ENCODE results near the gene C11orf68. TPM values are rescaled to one million over a fixed set of nuclear protein-coding genes. Genes with fewer than 3 reads are reported as not detected.

The C11orf68 gene
- total and polyA plus RNA-seq, 9 of the 15 experiments (the other 6 are each of a cell fraction or from before 2014, with no cell fraction given): 3.6 to 35.9 (median 12.8) TPM

DNA sequence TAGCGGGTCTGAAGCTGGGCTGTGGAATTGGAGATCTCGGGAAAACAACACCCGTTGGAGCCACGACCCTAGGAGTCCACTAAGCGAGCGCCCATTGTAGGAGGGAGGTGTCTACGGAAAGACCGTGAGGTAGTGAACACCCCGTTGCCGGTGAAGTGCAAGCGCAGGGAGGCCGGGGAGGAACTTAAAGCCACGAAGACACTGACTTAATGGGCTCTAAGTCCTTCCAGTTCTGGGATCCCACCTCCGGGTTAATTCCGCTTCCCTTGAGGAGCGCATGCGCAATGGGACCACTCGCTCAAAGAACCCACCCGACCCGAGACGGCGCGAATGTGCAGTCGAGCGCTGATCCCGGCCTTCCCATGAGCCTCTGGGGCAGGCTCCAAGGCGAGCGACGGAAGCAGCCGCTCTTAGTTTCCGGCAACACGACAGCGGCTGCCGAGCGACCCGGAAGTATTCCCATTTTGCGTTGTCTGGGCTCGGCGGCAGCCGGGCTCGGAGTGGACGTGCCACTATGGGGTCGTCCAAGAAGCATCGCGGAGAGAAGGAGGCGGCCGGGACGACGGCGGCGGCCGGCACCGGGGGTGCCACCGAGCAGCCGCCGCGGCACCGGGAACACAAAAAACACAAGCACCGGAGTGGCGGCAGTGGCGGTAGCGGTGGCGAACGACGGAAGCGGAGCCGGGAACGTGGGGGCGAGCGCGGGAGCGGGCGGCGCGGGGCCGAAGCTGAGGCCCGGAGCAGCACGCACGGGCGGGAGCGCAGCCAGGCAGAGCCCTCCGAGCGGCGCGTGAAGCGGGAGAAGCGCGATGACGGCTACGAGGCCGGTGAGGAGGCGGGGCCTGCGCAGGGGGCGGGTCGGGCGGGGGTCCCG lies 42.6 kb upstream of the C11orf68 start, which contains the start of gene SART1 (continued):
- TF ChIP-seq, protein P1, sequence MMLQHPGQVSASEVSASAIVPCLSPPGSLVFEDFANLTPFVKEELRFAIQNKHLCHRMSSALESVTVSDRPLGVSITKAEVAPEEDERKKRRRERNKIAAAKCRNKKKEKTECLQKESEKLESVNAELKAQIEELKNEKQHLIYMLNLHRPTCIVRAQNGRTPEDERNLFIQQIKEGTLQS (IDR thresholded peaks at IDR 0.05): no peak
- TF ChIP-seq, protein P1 (CRISPR knock-in tag; conservative IDR thresholded peaks at IDR 0.05): no peak; the same call in 1 of the 2 replicates
- TF ChIP-seq ZNF12 (CRISPR knock-in tag; IDR thresholded peaks at IDR 0.05) (no peak; the same call in 1 of the 2 replicates), RBM14 (IDR thresholded peaks at IDR 0.05; ENCODE audit: borderline replicate concordance, insufficient read depth, low read depth, low read length) (peak; percentile 88; the same call in 1 of the 2 replicates), HOXB6 (CRISPR knock-in tag; IDR thresholded peaks at IDR 0.05; ENCODE audit: borderline replicate concordance) (no peak), ZNF431 (CRISPR knock-in tag; IDR thresholded peaks at IDR 0.05) (peak; percentile 25; the same call in 1 of the 2 replicates), EZH2 (IDR thresholded peaks at IDR 0.05; ENCODE audit: borderline replicate concordance, low read depth, low read length) (no peak), ZNF830 (CRISPR knock-in tag; IDR thresholded peaks at IDR 0.05) (no peak; the same call in 1 of the 2 replicates), MAX (CRISPR knock-in tag; IDR thresholded peaks at IDR 0.05) (peak; percentile 40; the same call in 1 of the 2 replicates), CTBP1 (IDR thresholded peaks at IDR 0.05; ENCODE audit: borderline replicate concordance) (peak; percentile 43; the same call in 1 of the 2 replicates), ETV5 (CRISPR knock-in tag; IDR thresholded peaks at IDR 0.05; ENCODE audit: low read depth) (peak; percentile 62), HMG20B (CRISPR knock-in tag; IDR thresholded peaks at IDR 0.05) (no peak), KDM5B (IDR thresholded peaks at IDR 0.05; ENCODE audit: insufficient replicate concordance, low read depth, low read length) (peak; percentile 70), SAP30 (IDR thresholded peaks at IDR 0.05; ENCODE audit: borderline replicate concordance, insufficient read depth, low read depth, low read length, poor library complexity, severe bottlenecking) (peak; percentile 94), ZNF253 (CRISPR knock-in tag; conservative IDR thresholded peaks at IDR 0.05) (no peak), GABPB2 (CRISPR knock-in tag; conservative IDR thresholded peaks at IDR 0.05) (no peak), ZNF780A (CRISPR knock-in tag; IDR thresholded peaks at IDR 0.05) (no peak), GTF2E2 (tag; IDR thresholded peaks at IDR 0.05) (peak; percentile 86)
- TF ChIP-seq, protein P2, sequence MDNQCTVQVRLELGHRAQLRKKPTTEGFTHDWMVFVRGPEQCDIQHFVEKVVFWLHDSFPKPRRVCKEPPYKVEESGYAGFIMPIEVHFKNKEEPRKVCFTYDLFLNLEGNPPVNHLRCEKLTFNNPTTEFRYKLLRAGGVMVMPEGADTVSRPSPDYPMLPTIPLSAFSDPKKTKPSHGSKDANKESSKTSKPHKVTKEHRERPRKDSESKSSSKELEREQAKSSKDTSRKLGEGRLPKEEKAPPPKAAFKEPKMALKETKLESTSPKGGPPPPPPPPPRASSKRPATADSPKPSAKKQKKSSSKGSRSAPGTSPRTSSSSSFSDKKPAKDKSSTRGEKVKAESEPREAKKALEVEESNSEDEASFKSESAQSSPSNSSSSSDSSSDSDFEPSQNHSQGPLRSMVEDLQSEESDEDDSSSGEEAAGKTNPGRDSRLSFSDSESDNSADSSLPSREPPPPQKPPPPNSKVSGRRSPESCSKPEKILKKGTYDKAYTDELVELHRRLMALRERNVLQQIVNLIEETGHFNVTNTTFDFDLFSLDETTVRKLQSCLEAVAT (IDR thresholded peaks at IDR 0.05): peak in 1 of 2 experiments; percentile 61; a peak in 1 of 4 replicates
- TF ChIP-seq, protein P3, sequence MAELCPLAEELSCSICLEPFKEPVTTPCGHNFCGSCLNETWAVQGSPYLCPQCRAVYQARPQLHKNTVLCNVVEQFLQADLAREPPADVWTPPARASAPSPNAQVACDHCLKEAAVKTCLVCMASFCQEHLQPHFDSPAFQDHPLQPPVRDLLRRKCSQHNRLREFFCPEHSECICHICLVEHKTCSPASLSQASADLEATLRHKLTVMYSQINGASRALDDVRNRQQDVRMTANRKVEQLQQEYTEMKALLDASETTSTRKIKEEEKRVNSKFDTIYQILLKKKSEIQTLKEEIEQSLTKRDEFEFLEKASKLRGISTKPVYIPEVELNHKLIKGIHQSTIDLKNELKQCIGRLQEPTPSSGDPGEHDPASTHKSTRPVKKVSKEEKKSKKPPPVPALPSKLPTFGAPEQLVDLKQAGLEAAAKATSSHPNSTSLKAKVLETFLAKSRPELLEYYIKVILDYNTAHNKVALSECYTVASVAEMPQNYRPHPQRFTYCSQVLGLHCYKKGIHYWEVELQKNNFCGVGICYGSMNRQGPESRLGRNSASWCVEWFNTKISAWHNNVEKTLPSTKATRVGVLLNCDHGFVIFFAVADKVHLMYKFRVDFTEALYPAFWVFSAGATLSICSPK (IDR thresholded peaks at IDR 0.05; ENCODE audit: borderline replicate concordance): peak; percentile 83; the same call in 1 of the 2 replicates
